Stimulated activated CD4-positive, alpha-beta T cell treated with anti-CD3 and anti-CD28 coated beads, Interleukin-15, amount 100 ng/mL, for 1 hour (primary cell): ENCODE data around the gene MAP3K20.
"Not testable (repeated sequence)": the region's sequence is repeated elsewhere in the genome, so short reads cannot be mapped to it uniquely, and the experiment has no call there.

Experiments used
- DNase-seq, 2 donors: peaks; one replicate each; pipeline ENCODE4 v3.0.0-alpha.2; 2020; ENCODE audit warnings: low read depth in 1 of 2, low spot score in 1 of 2

Gene MAP3K20

DNA sequence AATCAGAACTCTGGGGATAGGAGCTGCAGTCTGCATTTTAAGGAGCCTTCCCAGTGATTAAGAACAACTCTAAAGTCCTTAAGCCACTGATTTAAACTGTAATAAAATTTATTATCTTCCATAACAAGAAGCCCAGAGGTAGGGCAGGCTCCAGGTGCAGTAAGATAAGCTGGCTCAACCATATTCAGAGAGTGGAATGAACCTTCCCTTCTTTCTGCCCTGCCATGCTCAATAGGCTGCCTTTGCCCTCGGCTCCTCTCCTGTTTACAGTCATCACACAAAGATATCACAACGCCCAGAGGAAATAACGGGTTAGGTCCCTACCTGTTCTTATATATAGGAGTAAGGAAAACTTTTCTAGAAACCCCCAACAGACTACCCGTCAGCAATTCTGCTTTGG, 188.5 kb downstream of the MAP3K20 start:
- DNase-seq = no peak

DNA sequence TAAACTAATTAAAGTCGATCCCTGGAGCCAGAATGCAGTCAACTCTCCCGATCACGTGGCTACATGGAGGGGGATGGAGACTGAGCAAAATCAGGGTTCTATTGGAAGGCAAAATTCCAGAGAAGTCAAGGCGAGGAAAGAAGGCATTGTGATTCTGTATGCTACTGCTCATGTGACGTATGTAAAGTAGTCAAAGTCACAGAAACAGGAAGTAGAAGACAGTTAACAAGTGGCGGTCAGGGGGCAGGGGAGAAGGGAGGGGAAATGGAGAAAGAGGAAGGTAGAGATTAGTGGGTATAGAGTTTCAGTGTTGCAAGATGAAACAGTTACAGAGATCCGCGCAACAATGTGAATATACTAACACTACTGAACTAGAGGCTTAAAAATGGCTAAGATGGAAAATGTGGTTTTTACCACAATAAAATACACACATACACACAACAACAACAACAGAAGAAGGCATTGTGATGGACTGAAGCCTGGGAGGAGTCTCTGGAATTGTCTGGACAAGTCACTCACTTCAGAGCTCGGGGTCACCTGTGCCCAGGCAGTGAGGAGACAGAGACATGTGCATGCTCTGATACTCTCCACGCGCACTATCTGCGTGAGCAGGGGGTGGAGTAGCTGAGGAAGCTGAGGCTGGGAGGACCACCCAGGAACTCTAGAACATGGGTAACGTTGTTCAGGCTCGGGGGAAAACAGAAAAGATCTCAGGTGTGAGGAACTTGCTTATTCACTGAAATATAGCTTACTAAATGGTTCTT, 189.1 kb downstream of the MAP3K20 start:
- no peak for DNase-seq

DNA sequence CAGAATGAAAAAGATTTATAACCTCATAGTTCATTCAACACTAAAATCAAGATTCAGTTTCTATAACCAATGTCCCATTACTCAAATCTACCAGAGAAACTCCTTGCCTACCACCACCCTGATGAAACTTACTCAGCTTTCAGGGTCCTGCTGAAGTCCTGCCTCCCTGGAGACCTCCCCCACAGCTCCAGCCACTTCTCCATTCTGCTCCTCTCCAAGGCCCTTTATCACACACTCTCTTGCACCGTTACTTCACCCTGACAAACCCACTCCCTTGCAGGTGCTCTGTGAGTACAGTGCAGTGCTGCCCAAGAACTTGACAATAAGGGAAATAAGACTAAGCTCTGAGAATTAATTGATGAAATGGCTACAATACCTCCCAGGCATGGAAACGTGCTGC, 195.5 kb downstream of the MAP3K20 start:
- DNase-seq = no peak

DNA sequence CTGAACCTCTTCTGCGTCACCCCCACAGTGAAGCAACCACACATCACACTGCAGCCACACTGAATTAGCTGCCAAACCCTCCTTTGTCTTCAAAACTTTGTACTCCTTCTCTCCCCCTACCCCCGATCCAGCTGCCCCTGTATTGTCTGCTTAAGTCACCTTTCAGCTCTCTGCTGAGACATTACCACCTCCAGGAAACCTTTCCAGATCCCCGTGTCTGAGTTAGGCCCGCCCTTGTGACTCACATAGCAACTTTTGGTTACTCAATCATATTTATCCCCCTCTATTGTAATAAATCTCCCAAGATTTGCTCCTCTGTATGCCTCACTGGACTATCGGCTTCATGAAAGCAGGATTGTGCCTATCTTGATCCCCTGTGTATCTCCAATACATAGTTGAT, 196.2 kb downstream of the MAP3K20 start:
- DNase-seq = no peak

DNA sequence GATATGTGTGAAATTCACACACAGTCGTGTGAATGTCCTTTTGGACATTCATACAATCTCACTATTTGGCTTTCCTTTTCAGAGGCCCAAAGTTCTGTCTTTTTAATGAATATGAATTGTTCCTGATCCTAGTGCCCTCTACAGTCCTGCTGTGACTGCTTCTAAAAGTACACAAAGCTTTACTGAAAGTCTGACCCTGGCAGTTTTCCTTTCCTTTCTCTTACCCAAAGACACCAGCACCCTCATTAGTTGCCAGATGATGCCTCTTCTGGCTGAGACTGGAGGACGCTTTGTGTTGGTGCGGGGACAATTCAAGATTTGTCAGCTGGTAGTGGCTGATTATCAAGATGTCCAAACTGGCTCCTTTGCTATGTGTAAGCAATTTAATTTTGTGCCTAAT, 197.2 kb downstream of the MAP3K20 start:
- no peak for DNase-seq

DNA sequence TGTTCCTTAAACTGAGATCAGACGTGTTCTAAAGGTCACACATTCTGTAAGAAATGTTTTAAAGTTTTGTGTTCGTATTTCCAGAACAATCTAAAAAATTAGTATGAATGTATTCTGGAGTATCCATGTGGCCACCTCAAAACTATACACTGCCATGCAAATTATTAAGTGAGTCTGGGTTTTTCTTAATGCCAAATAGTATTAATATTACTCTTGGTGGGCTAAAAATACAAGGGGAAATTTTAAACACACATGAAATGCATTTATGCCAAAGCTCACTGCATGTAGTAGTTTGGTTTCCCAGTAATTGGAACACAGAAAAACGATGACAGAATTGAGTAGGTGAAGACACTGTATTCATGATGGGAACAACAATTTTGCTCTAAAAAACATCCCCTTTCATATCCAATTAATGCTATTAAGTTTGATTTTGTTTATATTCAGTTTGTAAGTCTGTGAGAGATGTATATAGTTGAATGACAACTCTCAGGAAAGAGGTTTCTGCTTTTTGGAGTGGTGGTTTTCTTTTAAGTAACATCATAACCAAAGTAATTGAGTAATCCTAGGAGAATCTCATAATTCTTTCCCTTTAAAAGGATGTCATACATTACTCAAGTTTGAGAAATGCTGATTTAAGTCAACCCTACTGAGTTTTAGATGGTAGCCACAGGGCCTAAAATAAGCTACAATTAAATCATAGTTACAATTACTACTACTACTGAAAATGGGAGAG, 203.3 kb downstream of the MAP3K20 start:
- no peak for DNase-seq

DNA sequence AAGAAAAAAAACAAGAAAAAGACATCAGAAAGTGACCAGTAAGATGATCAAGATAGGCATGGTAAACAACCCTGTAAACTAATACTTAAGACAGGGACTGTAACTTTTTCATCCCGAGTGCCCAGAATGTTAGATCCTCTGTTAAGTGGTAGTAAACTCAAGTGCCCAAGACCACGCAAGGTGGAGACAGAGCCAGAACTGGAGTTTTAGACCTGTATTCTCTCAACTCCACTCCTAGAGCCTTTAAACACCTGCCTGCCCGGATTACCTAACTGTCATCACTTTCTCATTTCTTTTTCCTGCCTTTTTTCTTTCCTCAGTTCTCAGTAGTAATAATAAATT, 203.9 kb downstream of the MAP3K20 start:
- DNase-seq = no peak

DNA sequence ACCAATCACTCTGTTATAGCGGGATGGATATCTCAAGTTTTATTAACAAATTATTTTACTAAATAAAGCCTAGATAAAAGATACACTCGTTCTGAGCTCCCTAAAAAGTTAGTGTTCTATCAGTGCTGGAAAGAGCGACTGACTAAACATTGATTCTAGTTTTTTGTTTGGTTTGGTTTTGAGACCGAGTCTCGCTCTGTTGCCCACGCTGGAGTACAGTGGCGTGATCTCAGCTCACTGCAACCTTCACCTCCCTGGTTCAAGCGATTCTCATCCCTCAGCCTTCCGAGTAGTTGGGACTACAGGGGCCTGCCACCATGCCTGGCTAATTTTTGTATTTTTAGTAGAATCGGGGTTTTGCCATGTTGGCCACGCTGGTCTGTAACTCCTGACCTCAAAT, 205.2 kb downstream of the MAP3K20 start:
- DNase-seq = no peak

DNA sequence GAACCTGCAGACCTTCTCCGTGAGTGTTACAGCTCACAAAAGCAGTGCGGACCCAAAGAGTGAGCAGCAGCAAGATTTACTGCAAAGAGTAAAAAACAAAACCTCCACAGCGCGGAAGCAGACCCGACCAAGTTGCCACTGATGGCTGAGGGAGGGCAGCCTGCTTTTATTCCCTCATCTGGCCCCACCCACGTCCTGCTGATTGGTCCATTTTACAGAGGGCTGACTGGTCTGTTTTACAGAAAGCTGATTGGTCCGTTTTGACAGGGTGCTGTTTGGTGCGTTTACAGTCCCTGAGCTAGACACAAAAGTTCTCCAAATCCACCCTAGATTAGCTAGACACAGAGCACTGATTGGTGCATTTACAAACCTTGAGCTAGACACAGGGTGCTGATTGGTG, 206.3 kb downstream of the MAP3K20 start:
- DNase-seq = not testable (repeated sequence)

DNA sequence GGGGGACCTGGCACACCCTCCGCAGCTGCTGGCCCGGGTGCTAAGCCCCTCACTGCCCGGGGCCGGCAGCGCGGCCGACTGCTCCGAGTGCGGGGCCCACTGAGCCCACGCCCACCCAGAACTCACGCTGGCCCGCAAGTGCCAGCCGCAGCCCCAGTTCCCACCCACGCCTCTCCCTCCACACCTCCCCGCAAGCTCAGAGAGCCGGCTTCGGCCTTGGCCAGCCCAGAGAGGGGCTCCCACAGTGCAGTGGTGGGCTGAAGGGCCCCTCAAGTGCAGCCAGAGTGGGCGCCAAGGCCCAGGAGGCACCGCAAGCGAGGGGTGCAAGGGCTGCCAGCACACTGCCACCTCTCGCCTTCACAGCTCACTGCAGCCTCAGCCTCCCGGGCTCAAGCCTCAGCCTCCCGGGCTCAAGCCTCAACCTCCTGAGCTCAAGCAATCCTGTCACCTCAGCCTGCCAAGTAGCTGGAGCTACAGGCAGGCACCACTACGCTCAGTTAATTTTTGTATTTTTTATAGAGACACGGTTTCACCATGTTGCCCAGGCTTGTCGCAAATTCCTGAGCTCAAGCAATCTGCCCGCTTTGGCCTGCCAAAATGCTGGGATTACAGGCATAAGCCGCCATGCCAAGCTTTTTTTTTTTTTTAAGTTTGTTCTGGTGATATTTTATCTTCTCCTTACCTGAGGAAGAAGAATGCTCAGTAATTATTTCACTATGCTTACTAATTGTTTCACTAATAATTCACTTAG, 207.3 kb downstream of the MAP3K20 start:
- DNase-seq = no peak

DNA sequence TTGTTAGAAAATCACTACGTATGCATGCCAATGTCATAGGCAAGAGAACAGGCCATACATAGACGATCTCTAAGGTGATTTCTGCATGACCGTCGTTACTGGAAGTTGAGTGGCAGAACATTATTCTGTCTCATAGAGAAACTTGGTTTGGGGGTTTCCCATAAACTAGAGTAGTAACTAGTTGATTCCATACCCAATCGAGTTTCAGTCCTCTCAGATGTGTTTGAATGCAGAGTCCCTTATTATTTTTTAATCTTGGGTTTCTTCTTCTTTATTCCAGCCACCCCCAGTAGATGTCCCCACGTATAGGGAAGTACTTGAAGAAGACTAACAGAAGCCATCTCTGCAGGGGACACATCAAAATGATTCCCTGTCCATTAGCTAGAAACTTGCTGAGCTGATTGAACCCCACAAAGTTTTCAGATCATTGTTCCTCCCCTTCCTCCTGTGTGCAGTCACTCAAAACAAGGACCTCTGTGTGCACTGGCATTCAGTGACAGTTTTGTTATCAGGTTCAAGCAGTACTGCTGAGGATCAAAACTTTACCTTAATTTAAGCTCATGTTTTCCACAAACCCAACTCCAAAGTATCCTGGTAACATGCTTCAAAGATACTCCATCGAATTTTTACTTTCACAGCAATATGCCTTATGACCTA, 210.6 kb downstream of the MAP3K20 start:
- no peak for DNase-seq

DNA sequence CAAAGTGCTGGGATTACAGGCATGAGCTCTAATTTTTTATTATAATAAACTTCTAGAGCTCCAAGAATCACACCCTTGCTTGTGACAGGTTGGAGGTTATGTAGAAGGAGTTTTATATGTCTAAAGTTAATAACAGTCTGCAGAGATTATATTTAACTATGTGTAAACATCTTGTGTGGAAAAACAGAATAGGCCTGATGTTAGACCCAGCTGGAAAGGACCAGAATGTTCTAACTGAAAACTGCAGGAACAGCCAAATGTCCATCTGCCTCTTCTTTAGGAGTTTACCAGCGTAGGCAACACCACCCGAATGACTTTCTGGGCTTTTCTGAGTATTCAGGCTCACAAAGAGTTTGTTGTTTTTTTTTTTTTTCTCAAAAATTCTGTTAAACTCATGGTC, 211.9 kb downstream of the MAP3K20 start:
- DNase-seq = no peak

DNA sequence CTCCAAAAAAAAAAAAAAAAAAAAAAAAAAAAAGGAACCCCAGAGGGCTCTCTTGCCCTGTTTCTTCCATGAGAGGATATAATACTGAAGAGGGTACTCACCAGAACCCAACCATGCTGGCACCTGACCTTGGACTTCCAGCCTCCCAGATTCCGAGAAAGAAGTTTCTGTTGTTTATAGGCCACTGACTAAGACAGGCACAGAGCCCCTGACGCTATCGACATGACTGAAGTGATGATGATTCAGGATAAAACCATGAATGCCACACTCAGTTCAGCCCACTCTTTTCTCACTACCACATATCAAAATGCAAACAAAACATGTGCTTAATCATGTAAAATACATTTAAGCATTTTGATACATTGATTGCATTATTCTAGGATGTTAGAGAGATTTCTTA, 212.9 kb downstream of the MAP3K20 start:
- DNase-seq = no peak

DNA sequence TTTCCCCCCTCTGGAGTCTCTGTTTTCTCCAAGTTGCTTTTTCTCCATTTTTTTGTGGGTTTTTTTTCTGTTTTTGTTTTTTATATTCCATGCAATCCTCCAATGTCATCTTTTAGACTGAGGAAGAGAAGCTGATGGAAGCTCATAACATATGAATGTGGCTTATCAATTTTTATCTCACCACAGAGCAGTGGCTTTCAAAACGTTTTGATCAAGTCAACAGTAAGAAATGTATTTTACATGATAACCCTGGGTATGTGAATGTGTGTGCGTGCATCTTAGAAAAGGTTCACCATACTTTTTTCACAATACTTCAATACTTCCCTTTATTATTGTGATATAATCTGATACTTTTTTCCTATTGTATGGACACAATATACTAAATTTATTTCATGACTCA, 214.4 kb downstream of the MAP3K20 start:
- DNase-seq = no peak

DNA sequence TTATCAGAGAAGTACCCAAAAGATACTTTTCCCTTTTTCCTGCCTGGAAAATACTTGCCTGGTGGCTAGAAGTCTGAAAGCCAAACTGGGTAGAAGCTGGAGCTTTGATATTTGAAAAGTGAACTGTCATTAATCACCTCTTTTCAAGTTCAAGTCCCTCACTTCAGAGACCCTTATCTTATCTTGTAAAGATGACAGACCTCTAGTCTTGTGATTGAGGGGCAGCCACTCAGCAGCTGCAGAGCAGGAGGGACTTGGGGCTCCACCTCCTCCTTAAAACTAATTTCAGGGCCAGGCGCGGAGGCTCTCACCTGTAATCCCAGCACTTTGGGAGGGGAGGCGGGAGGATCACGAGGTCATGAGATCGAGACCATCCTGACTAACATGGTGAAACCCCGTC, 214.9 kb downstream of the MAP3K20 start:
- DNase-seq = no peak

DNA sequence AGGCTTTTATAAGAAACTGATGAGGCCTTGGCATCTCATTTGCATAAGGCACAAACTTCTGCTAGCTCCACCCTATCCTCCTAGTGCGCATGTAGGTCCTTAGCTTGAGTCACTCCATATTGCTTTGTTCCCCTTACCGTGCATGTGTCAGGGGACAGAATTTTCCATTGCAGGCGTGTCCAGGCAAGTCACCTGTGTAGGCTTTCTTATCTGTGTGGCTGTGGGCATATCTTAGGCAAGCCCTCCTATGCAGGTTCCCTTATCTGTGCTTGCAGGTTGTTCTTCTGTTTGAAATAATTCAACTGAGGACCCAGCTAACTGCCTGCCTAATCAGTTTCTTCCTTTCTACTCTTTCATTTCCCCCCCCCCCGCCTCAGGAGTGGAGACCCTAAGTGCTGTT, 215.8 kb downstream of the MAP3K20 start:
- DNase-seq = no peak

DNA sequence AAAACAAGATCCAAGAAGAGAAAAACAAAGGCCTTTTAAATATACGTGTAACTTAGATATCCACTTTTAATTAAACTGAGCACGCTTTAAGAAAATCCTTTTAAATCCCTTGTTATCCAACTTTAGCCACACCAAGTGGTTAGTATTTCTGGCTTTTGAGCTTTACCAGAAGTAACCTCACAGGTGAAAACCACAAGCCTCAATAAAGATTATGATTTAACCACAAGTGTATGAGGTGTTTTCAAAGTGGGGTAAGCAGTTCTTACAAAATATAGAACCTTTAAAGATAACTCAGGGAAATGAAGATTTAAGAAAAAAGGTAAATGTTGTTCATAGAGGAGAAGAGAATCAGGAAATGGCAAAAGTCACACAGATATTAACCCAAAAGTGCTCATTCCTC, 220.6 kb downstream of the MAP3K20 start:
- no peak for DNase-seq

DNA sequence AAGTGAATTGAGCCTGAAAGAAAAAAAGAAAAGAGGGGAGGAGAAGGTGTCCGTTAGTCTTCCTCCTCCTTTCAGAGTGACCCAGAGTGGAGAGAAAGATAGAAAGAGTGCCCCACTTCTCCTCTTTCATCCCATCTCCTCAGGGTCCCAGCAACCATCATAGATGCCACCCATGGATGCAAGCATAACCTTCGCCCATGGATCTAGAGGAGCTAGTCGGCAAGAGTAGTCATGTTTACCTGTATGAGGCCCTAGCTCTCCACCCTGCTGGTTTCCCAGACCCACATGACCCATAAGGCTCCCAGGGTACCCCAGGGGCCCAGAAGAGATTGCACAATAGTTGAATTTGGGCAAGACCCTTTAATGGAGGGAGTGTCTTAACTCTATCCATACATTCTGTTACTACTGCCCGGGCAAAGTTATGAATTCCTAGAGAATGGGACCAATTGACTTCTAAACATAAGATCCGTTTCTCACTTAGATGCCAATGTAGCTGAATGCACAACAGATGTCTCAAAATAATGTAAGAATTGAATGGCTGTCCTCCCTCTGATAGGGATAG, 223.0 kb downstream of the MAP3K20 start:
- no peak for DNase-seq

DNA sequence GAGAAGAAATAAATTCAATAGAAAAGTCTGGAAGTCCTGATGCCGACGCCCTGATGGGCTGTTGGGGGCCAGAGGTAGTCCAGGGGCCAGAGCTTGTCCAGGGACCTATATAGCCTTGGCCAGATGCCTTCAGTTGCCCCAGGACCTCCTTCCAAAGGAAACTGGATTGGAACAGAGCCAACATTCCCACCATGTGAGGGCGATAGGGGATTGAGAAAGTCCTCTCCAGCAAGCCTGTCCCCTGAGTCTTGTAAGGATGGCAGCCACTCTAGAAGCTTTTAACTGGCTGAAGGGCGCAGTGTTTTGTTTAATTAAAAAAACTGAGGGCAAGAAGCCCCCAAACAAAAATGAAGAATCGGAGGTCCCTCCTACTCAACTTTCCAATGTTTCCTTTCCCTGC, 224.1 kb downstream of the MAP3K20 start:
- no peak for DNase-seq

DNA sequence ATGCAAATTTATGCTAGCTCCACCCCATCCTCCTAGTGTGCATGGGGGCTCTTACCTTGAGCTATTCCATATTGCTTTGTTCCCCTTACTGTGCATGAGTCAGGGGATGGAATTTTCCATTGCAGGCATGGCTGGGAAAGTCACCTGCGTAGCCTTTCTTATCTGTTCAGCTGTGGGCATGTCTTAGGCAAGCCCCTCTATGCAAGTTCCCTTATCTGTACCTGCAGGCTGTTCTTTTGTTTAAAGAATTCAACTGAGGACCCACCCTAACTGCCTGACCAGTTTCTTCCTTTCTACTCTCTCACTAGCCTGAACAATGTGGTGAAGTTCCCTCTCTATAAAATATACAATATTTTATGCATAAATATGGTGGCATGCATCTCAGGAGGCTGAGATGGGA, 224.8 kb downstream of the MAP3K20 start:
- no peak for DNase-seq

DNA sequence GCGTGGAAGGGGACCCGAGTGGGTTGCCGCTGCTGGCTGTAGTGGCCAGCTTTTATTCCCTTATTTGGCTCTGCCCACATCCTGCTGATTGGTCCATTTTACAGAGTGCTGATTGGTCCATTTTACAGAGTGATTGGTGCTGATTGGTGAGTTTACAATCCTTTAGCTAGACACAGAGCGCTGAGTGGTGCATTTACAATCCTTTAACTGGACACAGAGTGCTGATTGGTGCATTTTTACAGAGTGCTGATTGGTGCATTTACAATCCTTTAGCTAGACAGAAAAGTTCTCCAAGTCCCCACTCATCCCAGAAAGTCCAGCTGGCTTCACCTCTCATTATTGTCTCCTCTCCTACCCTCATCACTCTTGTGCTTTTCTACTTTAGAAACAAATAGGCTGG, 225.9 kb downstream of the MAP3K20 start:
- not testable (repeated sequence) for DNase-seq
